ENCODE measurements around the gene CIAO3. TPM values are rescaled to one million over a fixed set of nuclear protein-coding genes. Genes with fewer than 3 reads are reported as not detected.

Gene CIAO3
- 39.5 and 43.3 TPM in 2 replicates for total RNA-seq (2014; rRNA removed; shearing (Covaris generic))

GRCh38 chr16:740764-741505 lies at the start of gene CIAO3:
TSS of gene CIAO3 (minus strand) at chr16:740997. CDS start at chr16:740985, 12 bp downstream.

GRCh38 chr16:788399-789126 lies 47.8 kb upstream of the CIAO3 start, which contains the start of gene CHTF18:
TSS of gene CHTF18 (plus strand) at chr16:788620. CDS start at chr16:788685, 65 bp downstream.

GRCh38 chr16:787978-788398 lies 47.2 kb upstream of the CIAO3 start, which contains the start of gene RPUSD1:
TSS of gene RPUSD1 (minus strand) at chr16:788381. CDS start at chr16:787737, 644 bp downstream.

GRCh38 chr16:760545-761343 lies 19.9 kb upstream of the CIAO3 start, which contains the start of gene MSLN:
TSS of gene MSLN (plus strand) at chr16:760734. CDS start at chr16:762681, 1,947 bp downstream.

GRCh38 chr16:726438-727290 lies 14.1 kb downstream of the CIAO3 start, which contains the start of the genes CCDC78 and HAGHL:
TSS of gene CCDC78 (minus strand) at chr16:726443. CDS start at chr16:726367, 76 bp downstream.
TSS of gene HAGHL (plus strand) at chr16:727106. CDS start at chr16:727510, 404 bp downstream.

GRCh38 chr16:720990-721764 lies 19.6 kb downstream of the CIAO3 start, which contains the start of gene ANTKMT:
TSS of gene ANTKMT (plus strand) at chr16:721146. CDS start at chr16:721275, 129 bp downstream.

GRCh38 chr16:714558-715476 lies 26.0 kb downstream of the CIAO3 start, which contains the start of gene METRN:
TSS of gene METRN (plus strand) at chr16:715118. CDS start at chr16:715290, 172 bp downstream.

GRCh38 chr16:705431-706188 lies 35.2 kb downstream of the CIAO3 start, which contains the start of gene FBXL16:
TSS of gene FBXL16 (minus strand) at chr16:705801. CDS start at chr16:697405, 8,396 bp downstream.

GRCh38 chr16:684071-684794 lies 56.6 kb downstream of the CIAO3 start, which contains the start of gene JMJD8:
TSS of gene JMJD8 (minus strand) at chr16:684334. CDS start at chr16:684319, 15 bp downstream.

GRCh38 chr16:679814-680624 lies 60.8 kb downstream of the CIAO3 start, which contains the start of gene STUB1:
TSS of gene STUB1 (plus strand) at chr16:680410. CDS start at chr16:680526, 116 bp downstream.

Small RNA genes lying within 50 kb of the gene (small RNA-seq; reads per million reads assigned to genes)
- gene MIR662, result not detected

Other genes starting within 250 kb of the CIAO3 start
- 53.1 and 58.8 TPM in 2 replicates for gene CAPN15, start 213.3 kb downstream of the CIAO3 start, total RNA-seq (2014; rRNA removed; shearing (Covaris generic))
- gene PRR35, start 180.6 kb downstream of the CIAO3 start, total RNA-seq (2014; rRNA removed; shearing (Covaris generic)), result 0.16 TPM in 1 of 2 replicates, not detected in the other
- 0.11 and 0.56 TPM in 2 replicates for gene NHLRC4, start 174.0 kb downstream of the CIAO3 start, total RNA-seq (2014; rRNA removed; shearing (Covaris generic))
- 35.4 and 47.3 TPM in 2 replicates for gene PIGQ, start 171.0 kb downstream of the CIAO3 start, total RNA-seq (2014; rRNA removed; shearing (Covaris generic))
- 15.6 and 17.4 TPM in 2 replicates for gene RAB40C, start 150.9 kb downstream of the CIAO3 start, total RNA-seq (2014; rRNA removed; shearing (Covaris generic))
- gene WFIKKN1, start 110.0 kb downstream of the CIAO3 start, total RNA-seq (2014; rRNA removed; shearing (Covaris generic)), result 0.04 TPM in 1 of 2 replicates, not detected in the other
- 266 and 301 TPM in 2 replicates for gene METTL26, start 104.7 kb downstream of the CIAO3 start, total RNA-seq (2014; rRNA removed; shearing (Covaris generic))
- gene MCRIP2, start 99.2 kb downstream of the CIAO3 start, total RNA-seq (2014; rRNA removed; shearing (Covaris generic)), result 54.2 and 55.8 TPM in 2 replicates
- gene WDR90, start 91.6 kb downstream of the CIAO3 start, total RNA-seq (2014; rRNA removed; shearing (Covaris generic)), result 49.9 and 77.0 TPM in 2 replicates
- 140 and 152 TPM in 2 replicates for gene RHOT2, start 72.9 kb downstream of the CIAO3 start, total RNA-seq (2014; rRNA removed; shearing (Covaris generic))
- gene RHBDL1, start 65.3 kb downstream of the CIAO3 start, total RNA-seq (2014; rRNA removed; shearing (Covaris generic)), result 6.5 and 6.8 TPM in 2 replicates
- gene STUB1, start 60.6 kb downstream of the CIAO3 start, total RNA-seq (2014; rRNA removed; shearing (Covaris generic)), result 237 and 270 TPM in 2 replicates
- 93.3 and 97.0 TPM in 2 replicates for gene JMJD8, start 56.7 kb downstream of the CIAO3 start, total RNA-seq (2014; rRNA removed; shearing (Covaris generic))
- 4.0 and 10.0 TPM in 2 replicates for gene WDR24, start 50.6 kb downstream of the CIAO3 start, total RNA-seq (2014; rRNA removed; shearing (Covaris generic))
- gene FBXL16, start 35.2 kb downstream of the CIAO3 start, total RNA-seq (2014; rRNA removed; shearing (Covaris generic)), result 0.04 TPM in 1 of 2 replicates, not detected in the other
- gene METRN, start 25.9 kb downstream of the CIAO3 start, total RNA-seq (2014; rRNA removed; shearing (Covaris generic)), result 201 and 228 TPM in 2 replicates
- 71.1 and 79.8 TPM in 2 replicates for gene ANTKMT, start 19.9 kb downstream of the CIAO3 start, total RNA-seq (2014; rRNA removed; shearing (Covaris generic))
- gene CCDC78, start 14.6 kb downstream of the CIAO3 start, total RNA-seq (2014; rRNA removed; shearing (Covaris generic)), result 14.4 and 16.5 TPM in 2 replicates
- gene HAGHL, start 13.9 kb downstream of the CIAO3 start, total RNA-seq (2014; rRNA removed; shearing (Covaris generic)), result 41.0 and 47.9 TPM in 2 replicates
- gene MSLN, start 19.7 kb upstream of the CIAO3 start, total RNA-seq (2014; rRNA removed; shearing (Covaris generic)), result 9.2 and 11.1 TPM in 2 replicates
- gene RPUSD1, start 47.4 kb upstream of the CIAO3 start, total RNA-seq (2014; rRNA removed; shearing (Covaris generic)), result 42.7 and 43.5 TPM in 2 replicates
- 53.4 and 56.0 TPM in 2 replicates for gene CHTF18, start 47.6 kb upstream of the CIAO3 start, total RNA-seq (2014; rRNA removed; shearing (Covaris generic))
- gene GNG13, start 59.7 kb upstream of the CIAO3 start, total RNA-seq (2014; rRNA removed; shearing (Covaris generic)), result not detected in 2 replicates
- gene LMF1, start 230.0 kb upstream of the CIAO3 start, total RNA-seq (2014; rRNA removed; shearing (Covaris generic)), result 5.5 and 11.8 TPM in 2 replicates
- 0.87 and 1.3 TPM in 2 replicates for gene SOX8, start 240.8 kb upstream of the CIAO3 start, total RNA-seq (2014; rRNA removed; shearing (Covaris generic))